GM23338 (cell line): ENCODE measurements around the gene CIAPIN1. TPM values are rescaled to one million over a fixed set of nuclear protein-coding genes. Genes with fewer than 3 reads are reported as not detected.

ENCODE experiments used
- ATAC-seq: fragments of 200-7000 bp; cut with Tn5 transposase; 3 replicates; pipeline ENCODE4 v1.9.1; 2020
- DNase-seq: peaks from one replicate; pipeline ENCODE4 v3.0.0-alpha.2; 2015; ENCODE audit warnings: low spot score
- H2AFZ ChIP-seq: fragments of 200-600 bp; sonication (generic); 2 replicates; pipeline ENCODE4 v1.8.0; 2016; ENCODE audit warnings: antibody characterized with exemption, mild to moderate bottlenecking, moderate library complexity
- H3F3A ChIP-seq: fragments of 200-600 bp; sonication (generic); replicated peaks from 2 replicates; pipeline ENCODE4 v1.8.0; 2017; ENCODE audit warnings: antibody characterized with exemption, mixed run types, low read depth
- H3K27ac ChIP-seq: fragments of 200-600 bp; sonication (generic); 2 replicates; pipeline ENCODE4 v1.6.1; 2016; ENCODE audit warnings: low read depth
- H3K27me3 ChIP-seq: fragments of 200-600 bp; sonication (generic); 2 replicates; pipeline ENCODE4 v1.8.0; 2016; ENCODE audit warnings: mild to moderate bottlenecking, mixed run types, moderate library complexity; ENCODE audit not compliant: insufficient read depth
- H3K36me3 ChIP-seq: fragments of 200-600 bp; sonication (generic); 2 replicates; pipeline ENCODE4 v1.8.0; 2016; ENCODE audit warnings: mild to moderate bottlenecking; ENCODE audit not compliant: insufficient read depth
- H3K4me1 ChIP-seq: fragments of 200-600 bp; sonication (generic); 2 replicates; pipeline ENCODE4 v1.8.0; 2016; ENCODE audit warnings: mild to moderate bottlenecking, moderate library complexity; ENCODE audit not compliant: insufficient read depth
- H3K4me2 ChIP-seq: fragments of 200-600 bp; sonication (generic); 2 replicates; pipeline ENCODE4 v1.7.1; 2017; ENCODE audit warnings: mixed run types
- H3K4me3 ChIP-seq: fragments of 200-600 bp; sonication (generic); 2 replicates; pipeline ENCODE4 v1.6.1; 2016; ENCODE audit warnings: mixed run types
- H3K79me2 ChIP-seq: fragments of 200-600 bp; sonication (generic); replicated peaks from 2 replicates; pipeline ENCODE4 v1.8.0; 2017; ENCODE audit warnings: mild to moderate bottlenecking; ENCODE audit not compliant: insufficient read depth
- H3K9me2 ChIP-seq: fragments of 200-600 bp; sonication (generic); 2 replicates; pipeline ENCODE4 v1.8.0; 2017; ENCODE audit not compliant: insufficient read depth
- H4K20me1 ChIP-seq: fragments of 200-600 bp; sonication (generic); replicated peaks from 2 replicates; pipeline ENCODE4 v1.8.0; 2017; ENCODE audit warnings: mild to moderate bottlenecking; ENCODE audit not compliant: insufficient read depth
- H3K27ac Mint-ChIP-seq: 2 replicates; pipeline ENCODE4 v1.8.0; 2020; ENCODE audit warnings: inconsistent platforms, mild to moderate bottlenecking, moderate library complexity, mixed read lengths
- H3K27me3 Mint-ChIP-seq: 3 replicates; pipeline ENCODE4 v1.8.0; 2022; ENCODE audit warnings: low read depth, mild to moderate bottlenecking, moderate library complexity, mixed read lengths, inconsistent platforms; ENCODE audit not compliant: insufficient read depth, poor library complexity
- H3K36me3 Mint-ChIP-seq: 3 replicates; pipeline ENCODE4 v1.8.0; 2021; ENCODE audit warnings: low read depth, mild to moderate bottlenecking, inconsistent platforms, moderate library complexity, mixed read lengths
- H3K4me1 Mint-ChIP-seq: 3 replicates; pipeline ENCODE4 v1.8.0; 2020; ENCODE audit warnings: mild to moderate bottlenecking, inconsistent platforms, mixed read lengths
- H3K4me3 Mint-ChIP-seq: 3 replicates; pipeline ENCODE4 v1.8.0; 2021; ENCODE audit warnings: moderate library complexity, mild to moderate bottlenecking, inconsistent platforms, mixed read lengths
- H3K9me3 Mint-ChIP-seq: 3 replicates; pipeline ENCODE4 v1.8.0; 2020; ENCODE audit warnings: moderate library complexity, mild to moderate bottlenecking, inconsistent platforms, mixed read lengths
- CREB1 ChIP-seq: fragments of 250-450 bp; sonication (Bioruptor Pico); IDR thresholded peaks from 2 replicates; pipeline ENCODE4 v1.5.0; 2020; ENCODE audit warnings: low read depth, mild to moderate bottlenecking, moderate library complexity
- EZH2 ChIP-seq: fragments of 200-600 bp; sonication (generic); IDR thresholded peaks from one replicate; pipeline ENCODE4 v1.8.0; 2017; ENCODE audit warnings: antibody characterized with exemption, mild to moderate bottlenecking, low read depth; ENCODE audit not compliant: unreplicated experiment
- EZH2phosphoT487 ChIP-seq: fragments of 200-600 bp; sonication (generic); IDR thresholded peaks from one replicate; pipeline ENCODE4 v1.8.1; 2018; ENCODE audit warnings: antibody characterized with exemption; ENCODE audit not compliant: unreplicated experiment
- JUNB ChIP-seq: IDR thresholded peaks from one replicate; pipeline ENCODE4 v1.6.1; 2016; ENCODE audit warnings: antibody characterized with exemption; ENCODE audit not compliant: unreplicated experiment
- POLR2AphosphoS5 ChIP-seq: IDR thresholded peaks from 2 replicates; pipeline ENCODE4 v1.6.1; 2016; ENCODE audit warnings: antibody characterized with exemption, low read depth
- ZNF114 ChIP-seq: fragments of 250-450 bp; sonication (Bioruptor Pico); IDR thresholded peaks from 2 replicates; pipeline ENCODE4 v1.5.0; 2020; ENCODE audit warnings: mild to moderate bottlenecking, moderate library complexity
- ZNF331 ChIP-seq: fragments of 250-450 bp; sonication (Bioruptor Pico); IDR thresholded peaks from 2 replicates; pipeline ENCODE4 v1.5.0; 2020; ENCODE audit warnings: low read depth, mild to moderate bottlenecking, moderate library complexity
- polyA plus RNA-seq: library from polyadenylated mRNA; unstranded; fragments of >200 nt; fragmentation: Nextera tagmentation; extraction: Ambion mirVana; gene quantifications from 2 replicates; pipeline ENCODE4 v1.2.1, GENCODE V29; 2016
- total RNA-seq: library from RNA; depleted of rRNA; stranded (reverse); fragments of >200 nt; shearing (Covaris generic); gene quantifications from 2 replicates; pipeline ENCODE4 v1.2.3, GENCODE V29; 2014
- TF ChIP-seq, protein P1 (sequence below): fragments of 250-450 bp; sonication (Bioruptor Pico); IDR thresholded peaks from 2 replicates; pipeline ENCODE4 v1.5.0; 2020; ENCODE audit warnings: mild to moderate bottlenecking, moderate library complexity
- TF ChIP-seq, protein P2 (sequence below): IDR thresholded peaks from one replicate; pipeline ENCODE4 v1.6.1; 2018; ENCODE audit warnings: antibody characterized with exemption; ENCODE audit not compliant: unreplicated experiment
- TF ChIP-seq, protein P3 (sequence below): IDR thresholded peaks from 2 replicates; pipeline ENCODE4 v1.6.1; 2016; ENCODE audit warnings: antibody characterized with exemption
- TF ChIP-seq, protein P4 (sequence below), 2 experiments: fragments of 200-600 bp in 1 of 2; sonication (generic) in 1 of 2; conservative IDR thresholded peaks; 2 replicates each; pipeline versions ENCODE4 v1.5.1 to v1.6.1; 2016 to 2017; ENCODE audit warnings: antibody characterized with exemption in 2 of 2, low read depth in 2 of 2, mild to moderate bottlenecking in 2 of 2, moderate library complexity in 1 of 2

Gene CIAPIN1
- total and polyA plus RNA-seq, 2 experiments from 2014 or later, result 36.5 to 75.4 TPM

DNA sequence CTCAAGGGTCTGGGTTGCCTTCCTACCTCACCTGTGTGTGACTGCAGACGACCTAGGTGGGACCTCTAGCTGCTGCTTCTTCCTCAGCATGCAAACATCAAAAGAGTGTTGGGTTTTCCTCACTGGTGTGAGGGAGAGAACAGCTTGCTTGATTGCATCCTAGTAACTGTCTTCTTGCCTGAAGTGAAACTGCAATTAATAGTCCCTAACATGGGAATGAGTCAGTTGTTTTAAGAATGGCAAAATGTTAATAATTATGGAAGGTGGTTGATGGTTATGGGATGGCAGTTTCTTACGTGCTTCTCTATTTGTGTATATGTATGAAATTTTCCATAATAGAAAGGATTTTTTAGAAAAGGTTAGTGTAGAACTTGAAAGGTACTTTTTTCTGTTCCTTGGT, 21.2 kb upstream of the CIAPIN1 start (continued):
- TF ChIP-seq, protein P1, sequence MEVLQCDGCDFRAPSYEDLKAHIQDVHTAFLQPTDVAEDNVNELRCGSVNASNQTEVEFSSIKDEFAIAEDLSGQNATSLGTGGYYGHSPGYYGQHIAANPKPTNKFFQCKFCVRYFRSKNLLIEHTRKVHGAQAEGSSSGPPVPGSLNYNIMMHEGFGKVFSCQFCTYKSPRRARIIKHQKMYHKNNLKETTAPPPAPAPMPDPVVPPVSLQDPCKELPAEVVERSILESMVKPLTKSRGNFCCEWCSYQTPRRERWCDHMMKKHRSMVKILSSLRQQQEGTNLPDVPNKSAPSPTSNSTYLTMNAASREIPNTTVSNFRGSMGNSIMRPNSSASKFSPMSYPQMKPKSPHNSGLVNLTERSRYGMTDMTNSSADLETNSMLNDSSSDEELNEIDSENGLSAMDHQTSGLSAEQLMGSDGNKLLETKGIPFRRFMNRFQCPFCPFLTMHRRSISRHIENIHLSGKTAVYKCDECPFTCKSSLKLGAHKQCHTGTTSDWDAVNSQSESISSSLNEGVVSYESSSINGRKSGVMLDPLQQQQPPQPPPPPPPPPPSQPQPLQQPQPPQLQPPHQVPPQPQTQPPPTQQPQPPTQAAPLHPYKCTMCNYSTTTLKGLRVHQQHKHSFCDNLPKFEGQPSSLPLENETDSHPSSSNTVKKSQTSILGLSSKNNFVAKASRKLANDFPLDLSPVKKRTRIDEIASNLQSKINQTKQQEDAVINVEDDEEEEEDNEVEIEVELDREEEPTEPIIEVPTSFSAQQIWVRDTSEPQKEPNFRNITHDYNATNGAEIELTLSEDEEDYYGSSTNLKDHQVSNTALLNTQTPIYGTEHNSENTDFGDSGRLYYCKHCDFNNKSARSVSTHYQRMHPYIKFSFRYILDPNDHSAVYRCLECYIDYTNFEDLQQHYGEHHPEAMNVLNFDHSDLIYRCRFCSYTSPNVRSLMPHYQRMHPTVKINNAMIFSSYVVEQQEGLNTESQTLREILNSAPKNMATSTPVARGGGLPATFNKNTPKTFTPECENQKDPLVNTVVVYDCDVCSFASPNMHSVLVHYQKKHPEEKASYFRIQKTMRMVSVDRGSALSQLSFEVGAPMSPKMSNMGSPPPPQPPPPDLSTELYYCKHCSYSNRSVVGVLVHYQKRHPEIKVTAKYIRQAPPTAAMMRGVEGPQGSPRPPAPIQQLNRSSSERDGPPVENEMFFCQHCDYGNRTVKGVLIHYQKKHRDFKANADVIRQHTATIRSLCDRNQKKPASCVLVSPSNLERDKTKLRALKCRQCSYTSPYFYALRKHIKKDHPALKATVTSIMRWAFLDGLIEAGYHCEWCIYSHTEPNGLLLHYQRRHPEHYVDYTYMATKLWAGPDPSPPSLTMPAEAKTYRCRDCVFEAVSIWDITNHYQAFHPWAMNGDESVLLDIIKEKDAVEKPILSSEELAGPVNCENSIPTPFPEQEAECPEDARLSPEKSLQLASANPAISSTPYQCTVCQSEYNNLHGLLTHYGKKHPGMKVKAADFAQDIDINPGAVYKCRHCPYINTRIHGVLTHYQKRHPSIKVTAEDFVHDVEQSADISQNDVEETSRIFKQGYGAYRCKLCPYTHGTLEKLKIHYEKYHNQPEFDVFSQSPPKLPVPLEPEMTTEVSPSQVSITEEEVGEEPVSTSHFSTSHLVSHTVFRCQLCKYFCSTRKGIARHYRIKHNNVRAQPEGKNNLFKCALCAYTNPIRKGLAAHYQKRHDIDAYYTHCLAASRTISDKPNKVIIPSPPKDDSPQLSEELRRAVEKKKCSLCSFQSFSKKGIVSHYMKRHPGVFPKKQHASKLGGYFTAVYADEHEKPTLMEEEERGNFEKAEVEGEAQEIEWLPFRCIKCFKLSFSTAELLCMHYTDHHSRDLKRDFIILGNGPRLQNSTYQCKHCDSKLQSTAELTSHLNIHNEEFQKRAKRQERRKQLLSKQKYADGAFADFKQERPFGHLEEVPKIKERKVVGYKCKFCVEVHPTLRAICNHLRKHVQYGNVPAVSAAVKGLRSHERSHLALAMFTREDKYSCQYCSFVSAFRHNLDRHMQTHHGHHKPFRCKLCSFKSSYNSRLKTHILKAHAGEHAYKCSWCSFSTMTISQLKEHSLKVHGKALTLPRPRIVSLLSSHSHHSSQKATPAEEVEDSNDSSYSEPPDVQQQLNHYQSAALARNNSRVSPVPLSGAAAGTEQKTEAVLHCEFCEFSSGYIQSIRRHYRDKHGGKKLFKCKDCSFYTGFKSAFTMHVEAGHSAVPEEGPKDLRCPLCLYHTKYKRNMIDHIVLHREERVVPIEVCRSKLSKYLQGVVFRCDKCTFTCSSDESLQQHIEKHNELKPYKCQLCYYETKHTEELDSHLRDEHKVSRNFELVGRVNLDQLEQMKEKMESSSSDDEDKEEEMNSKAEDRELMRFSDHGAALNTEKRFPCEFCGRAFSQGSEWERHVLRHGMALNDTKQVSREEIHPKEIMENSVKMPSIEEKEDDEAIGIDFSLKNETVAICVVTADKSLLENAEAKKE, result no peak
- TF ChIP-seq, protein P2, sequence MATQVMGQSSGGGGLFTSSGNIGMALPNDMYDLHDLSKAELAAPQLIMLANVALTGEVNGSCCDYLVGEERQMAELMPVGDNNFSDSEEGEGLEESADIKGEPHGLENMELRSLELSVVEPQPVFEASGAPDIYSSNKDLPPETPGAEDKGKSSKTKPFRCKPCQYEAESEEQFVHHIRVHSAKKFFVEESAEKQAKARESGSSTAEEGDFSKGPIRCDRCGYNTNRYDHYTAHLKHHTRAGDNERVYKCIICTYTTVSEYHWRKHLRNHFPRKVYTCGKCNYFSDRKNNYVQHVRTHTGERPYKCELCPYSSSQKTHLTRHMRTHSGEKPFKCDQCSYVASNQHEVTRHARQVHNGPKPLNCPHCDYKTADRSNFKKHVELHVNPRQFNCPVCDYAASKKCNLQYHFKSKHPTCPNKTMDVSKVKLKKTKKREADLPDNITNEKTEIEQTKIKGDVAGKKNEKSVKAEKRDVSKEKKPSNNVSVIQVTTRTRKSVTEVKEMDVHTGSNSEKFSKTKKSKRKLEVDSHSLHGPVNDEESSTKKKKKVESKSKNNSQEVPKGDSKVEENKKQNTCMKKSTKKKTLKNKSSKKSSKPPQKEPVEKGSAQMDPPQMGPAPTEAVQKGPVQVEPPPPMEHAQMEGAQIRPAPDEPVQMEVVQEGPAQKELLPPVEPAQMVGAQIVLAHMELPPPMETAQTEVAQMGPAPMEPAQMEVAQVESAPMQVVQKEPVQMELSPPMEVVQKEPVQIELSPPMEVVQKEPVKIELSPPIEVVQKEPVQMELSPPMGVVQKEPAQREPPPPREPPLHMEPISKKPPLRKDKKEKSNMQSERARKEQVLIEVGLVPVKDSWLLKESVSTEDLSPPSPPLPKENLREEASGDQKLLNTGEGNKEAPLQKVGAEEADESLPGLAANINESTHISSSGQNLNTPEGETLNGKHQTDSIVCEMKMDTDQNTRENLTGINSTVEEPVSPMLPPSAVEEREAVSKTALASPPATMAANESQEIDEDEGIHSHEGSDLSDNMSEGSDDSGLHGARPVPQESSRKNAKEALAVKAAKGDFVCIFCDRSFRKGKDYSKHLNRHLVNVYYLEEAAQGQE, result no peak
- TF ChIP-seq, protein P3, sequence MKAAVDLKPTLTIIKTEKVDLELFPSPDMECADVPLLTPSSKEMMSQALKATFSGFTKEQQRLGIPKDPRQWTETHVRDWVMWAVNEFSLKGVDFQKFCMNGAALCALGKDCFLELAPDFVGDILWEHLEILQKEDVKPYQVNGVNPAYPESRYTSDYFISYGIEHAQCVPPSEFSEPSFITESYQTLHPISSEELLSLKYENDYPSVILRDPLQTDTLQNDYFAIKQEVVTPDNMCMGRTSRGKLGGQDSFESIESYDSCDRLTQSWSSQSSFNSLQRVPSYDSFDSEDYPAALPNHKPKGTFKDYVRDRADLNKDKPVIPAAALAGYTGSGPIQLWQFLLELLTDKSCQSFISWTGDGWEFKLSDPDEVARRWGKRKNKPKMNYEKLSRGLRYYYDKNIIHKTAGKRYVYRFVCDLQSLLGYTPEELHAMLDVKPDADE, result no peak

DNA sequence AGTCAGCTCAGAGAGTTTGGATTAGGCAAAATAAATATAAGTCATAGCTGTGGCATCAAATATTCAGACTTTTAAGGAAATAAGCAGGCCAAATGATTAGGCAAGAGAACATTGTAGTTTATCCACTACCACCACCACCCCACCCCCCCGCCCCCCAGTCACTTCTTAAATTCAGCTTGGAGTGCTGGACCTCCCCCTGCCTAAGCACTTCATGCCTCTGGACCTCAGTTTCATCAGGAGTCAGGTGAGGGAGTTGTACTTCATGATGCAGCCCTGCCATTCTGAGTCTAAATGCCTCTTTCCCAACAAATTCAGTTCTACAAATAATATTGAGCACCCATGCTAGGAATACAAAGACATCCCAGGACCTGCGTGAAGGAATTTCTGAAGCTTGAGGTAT, 17.3 kb upstream of the CIAPIN1 start:
- Histone ChIP-seq H2AFZ (no peak overlapping the region), H3K4me2 (no peak overlapping the region), H3K36me3 (peaks cover 40% of the 10 kb centered on the region), H3K4me3 (no peak overlapping the region), H3K9me2 (no peaks in the 10 kb centered on the region), H3K4me1 (peaks cover 9% of the 10 kb centered on the region; the same call in 1 of the 2 replicates), H4K20me1 (peaks cover 11% of the 10 kb centered on the region), H3K27ac (no peak overlapping the region), H3K79me2 (peaks cover 36% of the 10 kb centered on the region), H3F3A (no peaks in the 10 kb centered on the region; the same call in 1 of the 2 replicates), H3K27me3 (no peaks in the 10 kb centered on the region)
- Mint-ChIP-seq H3K27ac (no peak overlapping the region), H3K4me3 (no peak overlapping the region; the same call in 2 of the 3 replicates), H3K9me3 (no peaks in the 10 kb centered on the region), H3K27me3 (peaks cover 5% of the 10 kb centered on the region), H3K4me1 (peaks cover 8% of the 10 kb centered on the region; the same call in 2 of the 3 replicates), H3K36me3 (peaks cover 61% of the 10 kb centered on the region)
- no peak for ATAC-seq
- DNase-seq, result no peak
- TF ChIP-seq CREB1 (CRISPR knock-in tag), result no peak
- TF ChIP-seq POLR2AphosphoS5, result no peak
- TF ChIP-seq, protein P4, sequence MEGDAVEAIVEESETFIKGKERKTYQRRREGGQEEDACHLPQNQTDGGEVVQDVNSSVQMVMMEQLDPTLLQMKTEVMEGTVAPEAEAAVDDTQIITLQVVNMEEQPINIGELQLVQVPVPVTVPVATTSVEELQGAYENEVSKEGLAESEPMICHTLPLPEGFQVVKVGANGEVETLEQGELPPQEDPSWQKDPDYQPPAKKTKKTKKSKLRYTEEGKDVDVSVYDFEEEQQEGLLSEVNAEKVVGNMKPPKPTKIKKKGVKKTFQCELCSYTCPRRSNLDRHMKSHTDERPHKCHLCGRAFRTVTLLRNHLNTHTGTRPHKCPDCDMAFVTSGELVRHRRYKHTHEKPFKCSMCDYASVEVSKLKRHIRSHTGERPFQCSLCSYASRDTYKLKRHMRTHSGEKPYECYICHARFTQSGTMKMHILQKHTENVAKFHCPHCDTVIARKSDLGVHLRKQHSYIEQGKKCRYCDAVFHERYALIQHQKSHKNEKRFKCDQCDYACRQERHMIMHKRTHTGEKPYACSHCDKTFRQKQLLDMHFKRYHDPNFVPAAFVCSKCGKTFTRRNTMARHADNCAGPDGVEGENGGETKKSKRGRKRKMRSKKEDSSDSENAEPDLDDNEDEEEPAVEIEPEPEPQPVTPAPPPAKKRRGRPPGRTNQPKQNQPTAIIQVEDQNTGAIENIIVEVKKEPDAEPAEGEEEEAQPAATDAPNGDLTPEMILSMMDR (conservative IDR thresholded peaks at IDR 0.05; ENCODE audit: low read depth in 2 of 2), result no peak
- TF ChIP-seq EZH2phosphoT487, result no peak
- TF ChIP-seq, protein P3, result no peak
- no peak for TF ChIP-seq JUNB
- TF ChIP-seq EZH2, result no peak
- no peak for TF ChIP-seq ZNF331 (CRISPR knock-in tag)
- TF ChIP-seq ZNF114 (CRISPR knock-in tag), result no peak
